GM18498 (cell line): ENCODE results near the gene COPZ2.
"Not testable (repeated sequence)": the region's sequence is repeated elsewhere in the genome, so short reads cannot be mapped to it uniquely, and the experiment has no call there.

Experiments used
- ATAC-seq: cut with Tn5 transposase; IDR thresholded peaks from one replicate; pipeline ENCODE4 v1.9.1; 2021; ENCODE audit warnings: mild to moderate bottlenecking, moderate library complexity; ENCODE audit not compliant: unreplicated experiment

The COPZ2 gene

GRCh38 chr17:48056246-48056745 is 18.7 kb upstream of the COPZ2 start:
- no peak for ATAC-seq

- ATAC-seq = peak; percentile 59
Measured at GRCh38 chr17:48055531-48056245, 18.1 kb upstream of the COPZ2 start.

GRCh38 chr17:48054238-48055185 is 16.9 kb upstream of the COPZ2 start:
- no peak for ATAC-seq

- no peak for ATAC-seq
Measured at GRCh38 chr17:48053758-48054237, 16.2 kb upstream of the COPZ2 start.

GRCh38 chr17:48052956-48053757 is 15.6 kb upstream of the COPZ2 start:
- ATAC-seq = no peak

GRCh38 chr17:48051706-48052486 is 14.3 kb upstream of the COPZ2 start:
- ATAC-seq = no peak

GRCh38 chr17:48051283-48051682 is 13.7 kb upstream of the COPZ2 start:
- ATAC-seq = no peak

- peak; percentile 42 for ATAC-seq
Measured at GRCh38 chr17:48048384-48049126, 11.0 kb upstream of the COPZ2 start.

- peak; percentile 90 for ATAC-seq
Measured at GRCh38 chr17:48047741-48048383, 10.3 kb upstream of the COPZ2 start, which contains the start of gene NFE2L1. NFE2L1 (plus strand) TSS chr17:48048359; CDS start chr17:48051119, 2,760 bp downstream.

- no peak for ATAC-seq
Measured at GRCh38 chr17:48047113-48047740, 9.6 kb upstream of the COPZ2 start.

- no peak for ATAC-seq
Measured at GRCh38 chr17:48046296-48046695, 8.7 kb upstream of the COPZ2 start.

GRCh38 chr17:48045316-48046001 is 7.9 kb upstream of the COPZ2 start:
- no peak for ATAC-seq

GRCh38 chr17:48044851-48045250 is 7.3 kb upstream of the COPZ2 start:
- no peak for ATAC-seq

GRCh38 chr17:48043176-48043575 is 5.6 kb upstream of the COPZ2 start:
- no peak for ATAC-seq

- no peak for ATAC-seq
Measured at GRCh38 chr17:48038687-48039086, 1.1 kb upstream of the COPZ2 start.

- ATAC-seq = no peak
Measured at GRCh38 chr17:48037838-48038323, 284 bp upstream of the COPZ2 start.

GRCh38 chr17:48036693-48037035 is 933 bp downstream of the COPZ2 start:
- no peak for ATAC-seq

GRCh38 chr17:48034734-48035133 is 2.9 kb downstream of the COPZ2 start:
- not testable (repeated sequence) for ATAC-seq
